Measurements from ENCODE around the gene CETN1. TPM values are rescaled to one million over a fixed set of nuclear protein-coding genes. Genes with fewer than 3 reads are reported as not detected.
A peak's percentile ranks its signal among the peaks of the same experiment; 100 is the strongest.

The CETN1 gene
- total RNA-seq, 4 donors from 2014 or later: not detected

DNA sequence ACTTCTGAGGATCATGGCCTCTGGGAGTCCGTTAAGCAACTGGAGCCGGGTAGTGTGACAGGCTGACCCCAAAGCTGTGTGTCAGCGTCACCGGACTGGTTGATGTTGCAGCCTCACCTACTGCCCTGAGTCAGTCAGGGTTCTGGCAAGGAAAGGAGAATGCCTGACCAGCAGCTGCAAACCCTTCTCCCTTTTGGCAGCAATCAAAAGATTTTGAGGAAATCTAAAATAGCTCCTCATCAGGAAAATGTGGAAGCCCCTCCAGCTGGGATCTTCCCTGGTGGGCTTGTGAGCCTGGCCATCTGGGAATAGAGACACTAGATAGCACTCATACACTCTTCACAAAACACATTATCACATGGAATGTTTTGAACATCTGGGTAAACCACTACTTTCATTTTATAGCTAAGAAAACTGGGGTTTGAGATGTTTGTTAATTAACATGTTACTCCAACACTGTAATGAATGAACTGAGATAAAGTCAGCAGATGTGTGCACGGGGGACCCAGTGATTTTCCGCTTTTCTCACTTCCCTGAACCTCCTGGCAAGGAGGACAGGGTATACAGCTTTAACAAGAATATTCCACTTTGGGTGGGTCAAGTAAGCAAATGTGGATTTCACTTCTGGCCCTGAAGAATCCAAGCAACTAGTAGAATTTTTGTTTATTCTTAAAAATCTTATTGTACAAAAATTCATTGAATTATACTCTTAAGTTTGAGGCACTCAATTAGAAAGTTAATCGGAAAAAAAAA lies 41.3 kb downstream of the CETN1 start:
- Histone ChIP-seq H3K27me3 (no peaks in the 10 kb centered on the region), H3K4me1 (no peaks in the 10 kb centered on the region), H3K4me3 (no peak overlapping the region), H3K27ac (no peak overlapping the region), H3K36me3 (no peaks in the 10 kb centered on the region), H3K9me3 (no peaks in the 10 kb centered on the region)
- in situ Hi-C loops (cut with MboI; ENCODE audit: low sequenced_read_pairs in 4 of 4): loop anchor here in 3 of 4 donors (5.0 to 25.0 kb wide), 3 partner anchors 109 to 216 kb away; partner anchors contain the start of gene COLEC12 (in 2 of the 3)
- no peak for ATAC-seq
- DNase-seq: no peak
- intact Hi-C loops (cut with DNase I; ENCODE audit: low total_unique reads): no loop called here
- TF ChIP-seq, protein P1, sequence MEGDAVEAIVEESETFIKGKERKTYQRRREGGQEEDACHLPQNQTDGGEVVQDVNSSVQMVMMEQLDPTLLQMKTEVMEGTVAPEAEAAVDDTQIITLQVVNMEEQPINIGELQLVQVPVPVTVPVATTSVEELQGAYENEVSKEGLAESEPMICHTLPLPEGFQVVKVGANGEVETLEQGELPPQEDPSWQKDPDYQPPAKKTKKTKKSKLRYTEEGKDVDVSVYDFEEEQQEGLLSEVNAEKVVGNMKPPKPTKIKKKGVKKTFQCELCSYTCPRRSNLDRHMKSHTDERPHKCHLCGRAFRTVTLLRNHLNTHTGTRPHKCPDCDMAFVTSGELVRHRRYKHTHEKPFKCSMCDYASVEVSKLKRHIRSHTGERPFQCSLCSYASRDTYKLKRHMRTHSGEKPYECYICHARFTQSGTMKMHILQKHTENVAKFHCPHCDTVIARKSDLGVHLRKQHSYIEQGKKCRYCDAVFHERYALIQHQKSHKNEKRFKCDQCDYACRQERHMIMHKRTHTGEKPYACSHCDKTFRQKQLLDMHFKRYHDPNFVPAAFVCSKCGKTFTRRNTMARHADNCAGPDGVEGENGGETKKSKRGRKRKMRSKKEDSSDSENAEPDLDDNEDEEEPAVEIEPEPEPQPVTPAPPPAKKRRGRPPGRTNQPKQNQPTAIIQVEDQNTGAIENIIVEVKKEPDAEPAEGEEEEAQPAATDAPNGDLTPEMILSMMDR (IDR thresholded peaks at IDR 0.05 in 4 of 5, conservative IDR thresholded peaks at IDR 0.05 in 1 of 5): no peak
- TF ChIP-seq POLR2A (IDR thresholded peaks at IDR 0.05): no peak

DNA sequence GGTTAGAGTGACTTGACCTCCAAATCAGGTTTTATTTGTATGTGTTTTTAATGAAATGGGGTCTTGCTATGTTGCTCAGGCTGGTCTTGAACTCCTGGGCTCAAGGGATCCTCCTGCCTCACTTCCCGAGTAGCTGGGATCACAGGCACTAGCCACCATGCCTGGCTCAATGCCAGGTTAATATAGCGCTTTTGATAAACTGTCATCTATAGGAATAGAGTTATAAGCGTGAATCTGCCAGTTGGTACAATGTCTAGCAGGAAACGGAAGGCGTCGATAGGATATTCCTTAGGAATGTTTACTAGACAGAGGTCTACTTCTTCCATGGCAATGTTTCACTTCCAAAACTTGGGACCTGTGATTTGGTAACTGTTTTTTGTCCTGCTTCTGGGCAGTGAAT lies 42.1 kb downstream of the CETN1 start:
- Histone ChIP-seq H3K27me3 (no peaks in the 10 kb centered on the region), H3K36me3 (no peaks in the 10 kb centered on the region), H3K4me1 (no peaks in the 10 kb centered on the region), H3K4me3 (no peak overlapping the region), H3K9me3 (no peaks in the 10 kb centered on the region), H3K27ac (no peak overlapping the region)
- intact Hi-C loops (cut with DNase I; ENCODE audit: low total_unique reads): no loop called here
- TF ChIP-seq, protein P1 (IDR thresholded peaks at IDR 0.05 in 4 of 5, conservative IDR thresholded peaks at IDR 0.05 in 1 of 5): no peak
- no peak for TF ChIP-seq POLR2A (IDR thresholded peaks at IDR 0.05)
- no peak for DNase-seq
- in situ Hi-C loops (cut with MboI; ENCODE audit: low sequenced_read_pairs in 4 of 4): loop anchor here in 3 of 4 donors (5.0 to 25.0 kb wide), 3 partner anchors 110 to 215 kb away; partner anchors contain the start of gene COLEC12 (in 2 of the 3)
- ATAC-seq: no peak

DNA sequence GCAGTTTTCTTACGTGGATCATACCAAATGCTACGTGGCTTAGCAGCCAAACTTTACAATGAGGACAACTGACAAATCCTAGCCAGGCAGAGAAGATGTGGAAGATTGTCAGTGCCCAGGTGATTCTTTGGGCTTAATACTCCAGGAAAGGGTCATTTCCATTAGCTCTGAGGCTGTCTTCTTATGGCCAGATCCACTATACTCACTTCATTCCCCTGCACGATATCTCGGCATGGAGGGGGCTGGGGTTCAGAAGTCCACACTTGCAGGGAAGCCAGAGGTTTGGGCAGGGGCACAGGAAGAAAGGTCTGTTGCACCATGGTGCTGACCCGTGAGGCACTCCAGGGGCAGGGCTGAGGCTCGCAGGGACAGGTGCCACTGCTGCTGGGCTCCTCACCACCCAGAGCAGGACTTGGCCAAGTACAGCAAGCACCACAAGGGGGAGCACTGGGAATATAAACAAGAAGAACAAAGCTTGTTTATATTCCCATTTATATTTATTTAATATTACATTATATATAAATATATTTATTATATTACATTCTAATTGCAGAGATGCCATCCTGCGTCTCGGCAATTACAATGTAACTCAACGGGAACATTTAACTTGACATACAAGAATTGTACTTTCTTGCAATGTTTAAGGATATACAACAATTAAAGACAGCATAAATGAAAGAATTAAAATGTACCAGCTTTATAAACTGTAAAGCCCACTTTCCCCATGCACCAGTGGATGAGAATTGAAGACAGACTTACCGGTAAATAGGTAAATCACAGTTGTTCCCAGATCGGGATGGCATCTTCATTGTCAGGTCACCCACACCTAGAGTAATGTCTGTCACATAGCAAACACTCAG lies 43.8 kb downstream of the CETN1 start:
- intact Hi-C loops (cut with DNase I; ENCODE audit: low total_unique reads) (loop anchor here (2.0 kb wide), 1 partner anchor 215 kb away; no protein-coding TSS in a partner anchor), in situ Hi-C loops (cut with MboI; ENCODE audit: low sequenced_read_pairs in 4 of 4) (loop anchor here in 3 of 4 donors (5.0 to 25.0 kb wide), 3 partner anchors 112 to 213 kb away; partner anchors contain the start of gene COLEC12 (in 2 of the 3))
- Histone ChIP-seq H3K9me3 (no peaks in the 10 kb centered on the region), H3K4me3 (no peak overlapping the region), H3K27me3 (no peaks in the 10 kb centered on the region), H3K36me3 (no peaks in the 10 kb centered on the region), H3K4me1 (no peaks in the 10 kb centered on the region), H3K27ac (no peak overlapping the region)
- peak; percentile 7 to 18 for DNase-seq
- no peak for ATAC-seq
- TF ChIP-seq, protein P1 (IDR thresholded peaks at IDR 0.05 in 4 of 5, conservative IDR thresholded peaks at IDR 0.05 in 1 of 5): peak in 4 of 5 experiments; percentile 24 to 58 (median 40)
- no peak for TF ChIP-seq POLR2A (IDR thresholded peaks at IDR 0.05)

DNA sequence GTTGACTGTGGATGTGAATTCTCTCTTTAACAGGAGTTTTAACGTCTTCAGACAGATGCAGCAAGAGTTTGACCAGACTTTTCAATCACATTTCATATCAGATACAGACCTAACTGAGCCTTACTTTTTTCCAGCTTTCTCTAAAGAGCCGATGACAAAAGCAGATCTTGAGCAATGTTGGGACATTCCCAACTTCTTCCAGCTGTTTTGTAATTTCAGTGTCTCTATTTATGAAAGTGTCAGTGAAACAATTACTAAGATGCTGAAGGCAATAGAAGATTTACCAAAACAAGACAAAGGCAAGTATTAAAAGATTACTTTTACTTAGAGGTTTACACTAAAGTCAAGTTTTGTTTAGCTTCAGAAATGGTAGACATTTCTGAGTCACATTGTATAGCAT lies 47.1 kb downstream of the CETN1 start:
- in situ Hi-C loops (cut with MboI; ENCODE audit: low sequenced_read_pairs in 4 of 4): loop anchor here in 1 of 4 donors (25.0 kb wide), 1 partner anchor 210 kb away; no protein-coding TSS in a partner anchor
- Histone ChIP-seq H3K27me3 (no peaks in the 10 kb centered on the region), H3K4me1 (no peaks in the 10 kb centered on the region), H3K27ac (no peak overlapping the region), H3K36me3 (no peaks in the 10 kb centered on the region), H3K9me3 (no peaks in the 10 kb centered on the region), H3K4me3 (no peak overlapping the region)
- DNase-seq (no peak), ATAC-seq (no peak)
- TF ChIP-seq, protein P1 (IDR thresholded peaks at IDR 0.05 in 4 of 5, conservative IDR thresholded peaks at IDR 0.05 in 1 of 5): no peak
- TF ChIP-seq POLR2A (IDR thresholded peaks at IDR 0.05): no peak
- intact Hi-C loops (cut with DNase I; ENCODE audit: low total_unique reads): no loop called here

All from gastrocnemius medialis (tissue), 4 donors.